HG03159 (cell line): ENCODE data around the gene CEP152.
A peak's percentile ranks its signal among the peaks of the same experiment; 100 is the strongest.
"Not testable (repeated sequence)": the region's sequence is repeated elsewhere in the genome, so short reads cannot be mapped to it uniquely, and the experiment has no call there.

Source experiments
- ATAC-seq: cut with Tn5 transposase; IDR thresholded peaks from one replicate; pipeline ENCODE4 v1.9.1; 2021; ENCODE audit warnings: mild to moderate bottlenecking, moderate library complexity; ENCODE audit not compliant: unreplicated experiment

Gene CEP152

GRCh38 chr15:48814286-48814685, 3.4 kb upstream of the CEP152 start:
- no peak for ATAC-seq

GRCh38 chr15:48811325-48811958, 573 bp upstream of the CEP152 start:
- ATAC-seq = no peak

DNA sequence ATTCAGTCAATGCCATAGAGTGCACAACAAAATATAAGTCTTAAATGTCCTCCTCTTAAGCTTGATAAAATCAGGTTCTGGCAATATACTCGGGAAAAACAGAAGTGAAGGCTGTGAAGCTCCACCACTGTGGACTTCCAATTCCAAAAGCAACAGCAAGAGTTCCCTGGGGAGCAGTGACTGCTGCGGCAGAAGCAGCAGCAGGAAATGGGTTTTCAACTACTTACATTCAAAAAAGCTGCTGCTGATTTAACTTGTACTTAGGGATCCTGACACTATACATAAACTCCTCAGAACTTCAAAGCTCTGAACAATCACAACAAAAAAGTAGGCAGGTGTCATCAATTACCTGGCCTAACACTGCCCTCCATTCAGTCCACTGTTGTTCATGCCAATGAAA, 4.7 kb downstream of the CEP152 start:
- ATAC-seq = no peak

- no peak for ATAC-seq
These were observed 5.3 kb downstream of the CEP152 start for GRCh38 chr15:48805591-48805990.

DNA sequence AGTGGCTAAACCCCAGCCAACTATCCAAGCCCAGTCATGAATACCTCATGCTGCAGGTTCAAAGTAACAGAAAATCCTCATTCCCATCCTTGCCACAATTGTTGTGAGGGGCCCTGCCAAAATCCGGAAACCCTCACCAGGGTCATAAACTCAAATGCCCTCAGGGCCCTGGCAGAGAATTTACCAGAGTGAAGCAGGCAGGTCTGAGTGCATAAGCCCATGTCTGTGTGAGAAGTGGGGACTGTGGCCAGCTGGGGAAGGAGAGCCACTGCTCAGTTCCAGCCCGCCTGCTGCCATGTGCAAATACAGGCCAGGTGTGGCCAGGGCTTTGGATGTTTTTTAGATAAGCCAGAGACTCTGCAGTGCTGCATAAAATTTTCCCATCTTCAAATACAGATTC, 7.0 kb downstream of the CEP152 start:
- no peak for ATAC-seq

GRCh38 chr15:48802867-48803266, 8.0 kb downstream of the CEP152 start:
- no peak for ATAC-seq

- ATAC-seq = no peak
These were observed 8.6 kb downstream of the CEP152 start for GRCh38 chr15:48802257-48802656.

DNA sequence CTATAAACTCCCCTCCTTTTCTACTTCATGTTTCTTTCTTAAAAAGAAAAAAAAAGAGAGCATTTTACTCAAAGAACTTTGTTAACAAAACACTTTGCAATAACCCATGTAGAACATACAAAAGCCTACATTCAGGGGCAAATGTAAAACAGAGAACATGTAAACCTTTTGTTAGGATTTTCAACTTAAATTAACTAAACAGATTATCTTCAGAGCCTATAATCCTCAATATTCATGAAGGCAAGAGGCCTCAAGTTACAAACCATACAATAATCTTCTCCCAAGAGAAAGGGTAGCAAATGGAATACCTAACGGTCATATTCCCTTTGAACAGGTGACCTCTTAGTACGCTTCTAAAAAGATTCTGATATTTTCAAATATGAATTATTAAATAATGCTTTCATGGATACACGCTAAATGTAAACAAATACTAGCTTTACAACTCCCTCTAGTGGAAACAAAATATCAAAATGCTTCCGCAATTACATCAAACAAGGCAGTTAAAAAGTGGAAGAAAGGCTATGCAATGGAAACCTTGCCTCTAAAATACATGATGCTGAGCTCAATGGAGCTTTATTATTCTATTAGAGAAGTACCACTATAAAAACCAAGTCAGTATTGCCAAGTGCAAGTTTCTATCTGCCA, 9.9 kb downstream of the CEP152 start:
- no peak for ATAC-seq

DNA sequence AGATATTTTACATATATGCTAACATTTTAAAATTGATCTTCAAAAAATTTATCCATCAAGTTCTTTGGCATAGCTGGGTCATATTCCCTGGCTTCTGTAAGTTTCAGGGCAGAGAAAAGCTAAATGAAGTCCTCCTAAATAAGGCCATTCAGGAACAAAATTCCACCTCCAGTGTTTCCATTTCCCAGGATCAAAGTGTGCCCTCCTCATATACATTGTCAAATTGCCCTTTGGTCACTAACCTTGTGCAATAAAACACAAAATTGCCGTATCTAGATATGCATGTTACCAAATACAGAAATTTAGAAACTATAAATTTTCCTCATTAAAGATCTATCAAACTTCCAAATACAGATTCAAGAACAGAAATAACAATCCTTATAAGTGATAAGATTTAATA, 10.6 kb downstream of the CEP152 start:
- ATAC-seq = no peak

DNA sequence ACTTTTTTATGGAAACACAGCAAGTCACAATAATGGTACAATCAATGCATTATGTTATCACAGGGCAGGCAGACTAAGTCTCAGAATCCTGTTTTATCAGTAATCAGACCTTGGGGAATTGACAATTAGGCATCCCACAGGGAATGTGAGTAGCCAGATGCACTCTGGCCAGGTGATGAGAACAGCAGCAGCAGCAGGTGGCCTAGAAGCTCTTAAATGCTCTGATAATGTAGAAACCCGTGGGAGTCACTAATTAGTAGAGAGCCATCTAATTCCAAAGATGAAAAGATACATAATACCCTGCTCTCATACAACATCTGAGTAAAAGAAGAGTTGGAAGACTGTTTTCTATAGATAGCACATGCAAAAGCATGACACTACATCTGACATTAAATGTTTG, 12.6 kb downstream of the CEP152 start:
- ATAC-seq = no peak

DNA sequence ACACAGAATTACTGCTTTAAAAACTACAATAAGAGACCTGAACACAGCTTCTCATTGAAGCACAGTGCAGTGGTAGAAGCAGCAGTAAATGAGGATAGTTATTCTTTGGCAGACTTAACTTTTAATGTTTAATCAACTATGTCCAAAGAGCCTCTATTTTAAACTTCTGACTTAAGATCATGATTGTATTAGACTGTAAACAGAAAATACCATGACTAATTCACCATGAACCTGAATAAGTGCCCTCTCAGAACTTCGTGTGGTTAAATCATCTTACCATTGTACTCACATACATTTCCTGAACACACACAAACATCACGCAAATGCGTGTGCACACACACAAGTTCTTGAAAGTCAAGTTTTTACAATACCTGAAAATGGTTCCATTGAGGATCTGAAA, 13.9 kb downstream of the CEP152 start:
- ATAC-seq = peak; percentile 40

GRCh38 chr15:48796521-48796920, 14.3 kb downstream of the CEP152 start:
- no peak for ATAC-seq

GRCh38 chr15:48795901-48796300, 15.0 kb downstream of the CEP152 start:
- no peak for ATAC-seq

DNA sequence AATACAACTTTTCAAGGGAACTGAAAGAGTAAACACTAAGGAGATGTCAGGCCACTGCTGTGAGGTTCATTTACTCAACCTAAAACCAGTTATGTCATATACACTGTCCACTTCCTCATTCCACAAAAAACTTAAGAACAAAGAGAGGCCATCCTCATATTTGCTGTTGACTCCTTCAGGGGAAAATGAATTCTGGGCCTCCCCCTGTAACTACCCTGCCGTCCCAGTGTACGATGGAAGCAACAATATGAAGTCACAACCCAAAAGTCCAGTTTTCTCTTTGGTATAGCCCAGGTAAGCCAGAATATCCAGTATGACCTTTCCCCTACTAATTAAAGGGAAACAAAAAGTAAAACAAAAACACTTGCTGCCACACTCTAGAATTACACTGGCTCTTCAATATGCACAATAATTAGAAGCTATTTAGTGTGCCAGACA, 16.2 kb downstream of the CEP152 start:
- ATAC-seq = peak; percentile 88

DNA sequence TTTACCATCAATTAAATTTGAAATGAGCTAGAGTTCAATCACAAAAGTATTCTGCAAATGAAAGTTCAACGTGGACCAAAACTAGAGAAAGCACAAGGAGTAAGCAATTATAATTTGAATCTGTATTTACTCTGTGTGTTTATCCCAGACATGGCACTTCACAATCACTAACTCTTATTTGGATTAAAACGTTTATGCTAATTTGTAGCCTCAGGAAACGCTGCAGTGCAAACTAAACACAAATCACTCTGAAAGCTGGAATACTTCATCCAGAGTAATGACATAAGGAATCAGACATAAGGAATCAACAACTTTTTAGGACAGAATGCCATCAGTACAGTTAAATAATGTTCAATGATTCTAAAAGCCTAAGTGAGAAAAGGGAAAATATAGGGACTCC, 18.5 kb downstream of the CEP152 start:
- ATAC-seq = no peak

GRCh38 chr15:48790466-48791115, 20.3 kb downstream of the CEP152 start:
- not testable (repeated sequence) for ATAC-seq

DNA sequence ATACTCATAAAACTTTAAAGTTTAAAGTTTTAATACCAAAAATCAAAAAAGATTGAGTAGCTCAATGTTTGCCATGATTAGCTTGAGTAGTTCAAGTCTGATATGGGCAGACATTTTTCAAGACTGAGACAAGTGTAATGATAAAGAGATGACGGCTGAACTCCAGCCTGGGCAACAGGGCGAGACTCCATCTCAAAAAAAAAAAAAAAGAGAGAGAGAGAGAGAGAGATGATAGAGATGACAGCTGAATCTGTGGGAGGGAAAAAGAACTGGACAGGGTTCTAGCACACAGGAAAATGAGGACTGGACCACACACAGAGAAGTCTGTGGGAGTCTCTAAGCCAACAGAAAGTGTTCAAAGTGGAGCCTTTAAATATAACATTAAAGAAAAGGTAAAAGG, 25.2 kb downstream of the CEP152 start:
- no peak for ATAC-seq

DNA sequence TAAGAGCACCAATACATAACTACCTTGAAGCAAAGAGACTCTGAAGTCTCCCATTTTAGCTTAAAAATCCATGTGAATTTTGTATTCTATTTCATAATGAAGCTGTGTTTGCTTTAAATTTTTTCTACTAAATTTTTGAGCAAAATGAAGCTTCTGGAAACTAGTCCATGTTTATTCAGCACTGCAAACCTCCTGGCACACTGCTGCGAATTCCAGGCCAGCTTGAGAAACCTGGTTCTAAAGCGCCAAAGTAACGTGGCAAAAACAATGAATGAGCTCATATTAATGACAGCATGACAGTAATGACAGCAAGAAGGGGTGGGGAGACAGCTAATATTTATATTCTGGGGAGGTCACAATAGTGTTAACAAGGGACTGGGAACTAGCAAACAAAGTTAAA, 25.7 kb downstream of the CEP152 start:
- no peak for ATAC-seq

DNA sequence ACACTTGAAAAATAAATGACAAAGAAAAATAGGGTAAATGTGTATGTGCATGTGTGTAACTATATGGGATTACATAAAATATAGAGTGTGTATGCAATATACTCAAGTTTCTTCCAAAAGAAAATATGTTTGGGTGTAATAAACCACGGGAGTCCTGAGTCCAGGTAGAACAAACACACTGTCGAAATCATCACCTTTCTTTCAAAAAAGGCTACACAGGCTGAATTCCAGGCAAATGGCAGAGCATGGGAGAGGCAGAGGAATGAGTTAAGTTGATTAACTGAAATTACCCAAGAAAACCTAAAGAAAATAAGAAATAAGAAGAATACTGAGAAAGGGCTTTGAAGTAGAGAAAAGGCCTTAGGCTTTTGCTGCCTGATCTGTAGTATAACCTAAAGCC, 26.1 kb downstream of the CEP152 start:
- no peak for ATAC-seq

GRCh38 chr15:48782911-48783310, 28.0 kb downstream of the CEP152 start:
- no peak for ATAC-seq

DNA sequence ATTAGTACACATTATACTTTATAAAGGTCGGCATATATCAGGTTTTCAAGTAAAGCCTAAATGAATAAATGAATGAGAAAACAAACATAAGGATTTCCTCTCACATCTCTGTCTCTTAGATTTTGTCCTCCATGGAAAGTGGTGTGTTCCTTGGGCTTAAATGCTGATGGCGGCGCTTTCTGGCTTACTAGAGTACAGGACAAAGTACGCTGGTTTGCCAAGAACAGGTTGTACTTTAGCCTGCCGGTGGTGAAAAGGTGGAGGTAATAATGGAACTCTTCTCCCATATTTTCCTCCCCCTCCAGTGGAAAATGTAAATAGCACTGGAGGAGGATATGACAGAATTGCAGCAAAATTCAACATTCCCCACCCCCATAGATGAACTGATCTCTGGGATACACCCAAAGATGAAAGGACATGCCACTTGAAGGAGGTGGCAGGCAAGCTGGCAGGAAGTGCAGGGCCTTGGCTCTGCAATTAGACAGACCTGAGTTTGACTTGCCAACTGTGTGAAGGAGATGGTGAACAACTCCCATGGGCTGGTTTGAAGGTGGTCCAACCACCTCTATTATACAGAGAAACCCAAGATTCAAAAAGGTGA, 29.3 kb downstream of the CEP152 start:
- ATAC-seq = no peak

DNA sequence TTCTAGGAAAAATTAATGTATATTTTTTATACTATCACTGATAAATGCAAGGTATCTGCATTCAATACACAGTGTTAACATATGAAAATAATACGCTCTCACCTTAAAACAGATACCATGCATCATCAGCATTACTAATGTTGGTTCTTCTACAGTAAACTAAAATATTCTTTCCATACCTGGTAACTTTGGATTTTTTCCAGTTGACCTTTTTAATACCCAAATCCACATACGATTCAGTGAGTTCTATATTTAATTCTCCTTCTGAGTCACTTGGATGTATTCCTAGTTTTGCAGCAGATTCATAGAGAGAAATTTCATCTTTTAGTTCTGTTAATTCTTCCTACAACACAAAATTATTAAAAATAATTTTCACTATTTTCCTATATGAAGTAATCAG, 29.9 kb downstream of the CEP152 start:
- no peak for ATAC-seq
